A673 (cell line): ENCODE results near the gene FOXQ1.

Experiments
- CTCF ChIP-seq: fragments of 300-800, 200-600 bp; sonication (generic); conservative IDR thresholded peaks from 2 replicates; pipeline ENCODE4 v1.5.1; 2017; ENCODE audit warnings: low read depth, mild to moderate bottlenecking, antibody characterized with exemption, low read length, moderate library complexity, mixed read lengths
- EZH2 ChIP-seq: fragments of 200-600 bp; sonication (generic); IDR thresholded peaks from 2 replicates; pipeline ENCODE4 v1.6.1; 2017; ENCODE audit warnings: borderline replicate concordance, low read depth, mild to moderate bottlenecking, mixed read lengths, antibody characterized with exemption, low read length; ENCODE audit not compliant: poor library complexity, severe bottlenecking

- TF ChIP-seq CTCF (no peak), EZH2 (no peak)
These were observed 31.1 kb upstream of the FOXQ1 start for GRCh38 chr6:1280666-1281300.
